Measurements from ENCODE around the gene DIP2C.

Gene DIP2C

GRCh38 chr10:510415-510881, 179.0 kb downstream of the DIP2C start:
- DNase-seq, result no peak

- DNase-seq, result no peak
Measured at GRCh38 chr10:509361-510102, 179.9 kb downstream of the DIP2C start.

GRCh38 chr10:508726-509125, 180.7 kb downstream of the DIP2C start:
- DNase-seq, result no peak

GRCh38 chr10:507908-508444, 181.5 kb downstream of the DIP2C start:
- no peak for DNase-seq

- no peak for DNase-seq
Measured at GRCh38 chr10:507355-507699, 182.1 kb downstream of the DIP2C start.

GRCh38 chr10:506451-507354, 182.8 kb downstream of the DIP2C start:
- DNase-seq, result no peak

GRCh38 chr10:505419-505818, 184.0 kb downstream of the DIP2C start:
- no peak for DNase-seq

GRCh38 chr10:504806-505205, 184.7 kb downstream of the DIP2C start:
- no peak for DNase-seq

- DNase-seq, result no peak
Measured at GRCh38 chr10:504121-504611, 185.3 kb downstream of the DIP2C start.

GRCh38 chr10:501596-501995, 187.9 kb downstream of the DIP2C start:
- no peak for DNase-seq

- no peak for DNase-seq
Measured at GRCh38 chr10:500876-501275, 188.6 kb downstream of the DIP2C start.

- no peak for DNase-seq
Measured at GRCh38 chr10:499991-500390, 189.5 kb downstream of the DIP2C start.

GRCh38 chr10:498760-499435, 190.6 kb downstream of the DIP2C start:
- DNase-seq, result no peak

GRCh38 chr10:497898-498451, 191.5 kb downstream of the DIP2C start:
- DNase-seq, result no peak

- DNase-seq, result no peak
Measured at GRCh38 chr10:497289-497688, 192.2 kb downstream of the DIP2C start.

- no peak for DNase-seq
Measured at GRCh38 chr10:494556-494955, 194.9 kb downstream of the DIP2C start.

GRCh38 chr10:494149-494542, 195.3 kb downstream of the DIP2C start:
- no peak for DNase-seq

GRCh38 chr10:493391-494148, 195.9 kb downstream of the DIP2C start:
- DNase-seq, result no peak

GRCh38 chr10:492836-493235, 196.6 kb downstream of the DIP2C start:
- DNase-seq, result no peak

- DNase-seq, result no peak
Measured at GRCh38 chr10:491667-492424, 197.6 kb downstream of the DIP2C start.

- DNase-seq, result no peak
Measured at GRCh38 chr10:490891-491571, 198.4 kb downstream of the DIP2C start.

Data from NCI-H446 treated with DMSO at 0.1 percent for 48 hours (cell line).